H1 (cell line): Measurements from ENCODE around the gene PCDHGA1. TPM values are rescaled to one million over a fixed set of nuclear protein-coding genes. Genes with fewer than 3 reads are reported as not detected.

Source experiments
- CTCF ChIA-PET: fragments of 300-600 bp; sonication (Branson Sonifier 250); formaldehyde crosslinking; loops from one replicate; lab custom pipeline; 2021; ENCODE audit not compliant: partially characterized antibody; lab: Charles Lee
- POLR2A ChIA-PET: fragments of 300-600 bp; sonication (Branson Sonifier 250); formaldehyde crosslinking; loops from one replicate; lab custom pipeline; 2021; ENCODE audit warnings: inconsistent platforms; ENCODE audit not compliant: partially characterized antibody; lab: Charles Lee
- DNase-seq, 2 experiments: peaks; one replicate each; pipeline versions ENCODE4 v3.0.0 to v3.0.0-alpha.2; 2010 to 2022; ENCODE audit warnings: low spot score in 2 of 2, low read depth in 1 of 2, mixed read lengths in 1 of 2
- FAIRE-seq: peaks from 2 replicates; lab custom pipeline; 2011; peaks lifted over from hg19 to GRCh38; lab: Jason Lieb, UNC
- H2AFZ ChIP-seq: 2 replicates; pipeline ENCODE4 v1.8.1; 2012; ENCODE audit warnings: low read length, inconsistent platforms
- H2AK5ac ChIP-seq: 2 replicates; pipeline ENCODE4 v1.6.1; 2013; ENCODE audit warnings: low read depth, low read length
- H2BK120ac ChIP-seq: replicated peaks from 2 replicates; pipeline ENCODE3; 2013; ENCODE audit warnings: low read depth, low read length, inconsistent platforms
- H2BK12ac ChIP-seq: 2 replicates; pipeline ENCODE4 v1.6.1; 2013; ENCODE audit warnings: low read depth, low read length
- H2BK15ac ChIP-seq: 2 replicates; pipeline ENCODE4 v1.6.1; 2013; ENCODE audit warnings: low read length
- H2BK20ac ChIP-seq: 2 replicates; pipeline ENCODE4 v1.6.1; 2013; ENCODE audit warnings: low read length
- H2BK5ac ChIP-seq: 2 replicates; pipeline ENCODE4 v1.6.1; 2013; ENCODE audit warnings: low read depth, low read length
- H3K14ac ChIP-seq: 2 replicates; pipeline ENCODE4 v1.6.1; 2013; ENCODE audit warnings: inconsistent platforms; ENCODE audit not compliant: insufficient read length
- H3K18ac ChIP-seq: 2 replicates; pipeline ENCODE4 v1.6.1; 2013; ENCODE audit warnings: low read length; ENCODE audit errors: extremely low read depth
- H3K23ac ChIP-seq: 2 replicates; pipeline ENCODE4 v1.6.1; 2013; ENCODE audit warnings: inconsistent platforms; ENCODE audit not compliant: insufficient read length
- H3K23me2 ChIP-seq: 2 replicates; pipeline ENCODE4 v1.6.1; 2013; ENCODE audit warnings: low read depth, low read length
- H3K27ac ChIP-seq: 2 replicates; pipeline ENCODE4 v1.6.1; 2011; ENCODE audit warnings: low read depth, low read length, inconsistent platforms
- H3K27me3 ChIP-seq, 4 experiments: replicated peaks in 1 of 4; 1 replicate in 1 of 4; 2 replicates in 3 of 4; pipeline versions ENCODE4 v1.6.1 to v1.8.1; 2011 to 2013; ENCODE audit warnings: low read length in 3 of 4, mild to moderate bottlenecking in 3 of 4, inconsistent platforms in 2 of 4, mixed read lengths in 2 of 4, moderate library complexity in 1 of 4; ENCODE audit not compliant: control insufficient read depth in 3 of 4, insufficient read depth in 3 of 4; ENCODE audit errors: extremely low read depth in 1 of 4
- H3K36me3 ChIP-seq, 4 experiments: 2 replicates each; pipeline versions ENCODE4 v1.6.1 to v1.8.1; 2011 to 2013; ENCODE audit warnings: mild to moderate bottlenecking in 4 of 4, low read length in 3 of 4, moderate library complexity in 2 of 4, control low read depth in 1 of 4, inconsistent platforms in 1 of 4; ENCODE audit not compliant: insufficient read depth in 4 of 4, control insufficient read depth in 2 of 4
- H3K4ac ChIP-seq: replicated peaks from 2 replicates; pipeline ENCODE3; 2013; ENCODE audit warnings: low read length, low read depth, mixed read lengths, inconsistent platforms; ENCODE audit not compliant: insufficient read length
- H3K4me1 ChIP-seq, 4 experiments: replicated peaks in 1 of 4; 1 replicate in 1 of 4; 2 replicates in 3 of 4; pipeline versions ENCODE4 v1.6.1 to v1.8.1; 2011 to 2013; ENCODE audit warnings: low read length in 3 of 4, inconsistent platforms in 2 of 4, mixed read lengths in 1 of 4; ENCODE audit not compliant: insufficient read depth in 4 of 4, control insufficient read depth in 3 of 4
- H3K4me2 ChIP-seq, 2 experiments: 2 replicates each; pipeline versions ENCODE4 v1.6.1 to v1.8.1; 2011 to 2013; ENCODE audit warnings: low read depth in 2 of 2, low read length in 2 of 2, control low read depth in 1 of 2, inconsistent platforms in 1 of 2, mild to moderate bottlenecking in 1 of 2; ENCODE audit not compliant: insufficient read depth in 1 of 2
- H3K4me3 ChIP-seq, 4 experiments: fragments of 200-600, 300-600 bp in 1 of 4; sonication (generic), shearing (Covaris generic), sonication (Bioruptor Twin) in 1 of 4; 2 replicates each; pipeline versions ENCODE4 v1.5.1 to v1.8.1; 2011 to 2016; ENCODE audit warnings: low read length in 4 of 4, low read depth in 3 of 4, control low read depth in 2 of 4, inconsistent platforms in 2 of 4, mild to moderate bottlenecking in 2 of 4, mixed read lengths in 1 of 4, moderate library complexity in 1 of 4; ENCODE audit not compliant: insufficient read depth in 2 of 4; ENCODE audit errors: extremely low read depth in 1 of 4
- H3K56ac ChIP-seq: replicated peaks from 2 replicates; pipeline ENCODE3; 2013; ENCODE audit warnings: low read depth, mild to moderate bottlenecking, mixed read lengths, low read length, inconsistent platforms; ENCODE audit not compliant: insufficient read length
- H3K79me1 ChIP-seq: 2 replicates; pipeline ENCODE4 v1.6.1; 2013; ENCODE audit warnings: low read depth, low read length, control low read depth
- H3K79me2 ChIP-seq, 2 experiments: 2 replicates each; pipeline versions ENCODE4 v1.6.1 to v1.8.1; 2012 to 2013; ENCODE audit warnings: low read length in 2 of 2, mild to moderate bottlenecking in 2 of 2, inconsistent platforms in 1 of 2; ENCODE audit not compliant: insufficient read depth in 2 of 2, control insufficient read depth in 1 of 2
- H3K9ac ChIP-seq, 4 experiments: replicated peaks in 1 of 4; 1 replicate in 1 of 4; 2 replicates in 3 of 4; pipeline versions ENCODE4 v1.6.1 to v1.8.1; 2011 to 2013; ENCODE audit warnings: low read depth in 3 of 4, low read length in 3 of 4, control low read depth in 2 of 4, mild to moderate bottlenecking in 2 of 4, moderate library complexity in 2 of 4, inconsistent platforms in 1 of 4; ENCODE audit errors: extremely low read depth in 1 of 4
- H3K9me3 ChIP-seq, 2 experiments: 2 replicates each; pipeline versions ENCODE4 v1.6.1 to v1.8.1; 2012 to 2013; ENCODE audit warnings: mild to moderate bottlenecking in 2 of 2, moderate library complexity in 2 of 2, control low read depth in 1 of 2, inconsistent platforms in 1 of 2, low read depth in 1 of 2, low read length in 1 of 2, mixed read lengths in 1 of 2; ENCODE audit not compliant: insufficient read depth in 2 of 2
- H4K20me1 ChIP-seq, 2 experiments: replicated peaks in 1 of 2; 2 replicates each; pipeline versions ENCODE3 to v1.8.1; 2011 to 2013; ENCODE audit warnings: inconsistent platforms in 2 of 2, low read length in 2 of 2, mild to moderate bottlenecking in 1 of 2; ENCODE audit not compliant: insufficient read depth in 2 of 2, control insufficient read depth in 1 of 2
- H4K5ac ChIP-seq: 2 replicates; pipeline ENCODE4 v1.6.1; 2013; ENCODE audit warnings: low read length, low read depth, mixed read lengths, inconsistent platforms; ENCODE audit not compliant: insufficient read length
- H4K8ac ChIP-seq: 2 replicates; pipeline ENCODE4 v1.8.0; 2013; ENCODE audit warnings: mild to moderate bottlenecking, moderate library complexity, low read length, inconsistent platforms; ENCODE audit not compliant: insufficient read depth; ENCODE audit errors: extremely low read depth
- H4K91ac ChIP-seq: replicated peaks from 2 replicates; pipeline ENCODE3; 2013; ENCODE audit warnings: low read length, mixed read lengths, inconsistent platforms; ENCODE audit not compliant: insufficient read length
- ASH2L ChIP-seq: fragments of 200-600, 300-600 bp; sonication (generic); IDR thresholded peaks from one replicate; pipeline ENCODE4 v1.7.1; 2017; ENCODE audit warnings: low read length
- BRCA1 ChIP-seq: IDR thresholded peaks from 2 replicates; pipeline ENCODE4 v1.6.1; 2012; ENCODE audit warnings: low read depth, low read length, improper control_type of control experiment
- FOSL1 ChIP-seq: IDR thresholded peaks from 2 replicates; pipeline ENCODE4 v1.6.1; 2011; ENCODE audit warnings: mild to moderate bottlenecking, low read depth, low read length, moderate library complexity; ENCODE audit not compliant: insufficient read depth
- HDAC6 ChIP-seq: IDR thresholded peaks from one replicate; pipeline ENCODE4 v1.7.1; 2012; ENCODE audit warnings: low read depth, mild to moderate bottlenecking, inconsistent platforms, low read length, moderate library complexity
- RAD21 ChIP-seq, 2 experiments: IDR thresholded peaks in 1 of 2; conservative IDR thresholded peaks in 1 of 2; 2 replicates each; pipeline ENCODE4 v1.6.1; 2011; ENCODE audit warnings: low read depth in 2 of 2, low read length in 2 of 2, improper control_type of control experiment in 1 of 2, inconsistent platforms in 1 of 2, mild to moderate bottlenecking in 1 of 2, moderate library complexity in 1 of 2
- TAF7 ChIP-seq: optimal IDR thresholded peaks from 2 replicates; pipeline ENCODE3; 2011; ENCODE audit warnings: low read depth, mild to moderate bottlenecking, inconsistent platforms, low read length, moderate library complexity, borderline replicate concordance
- WGBS, 2 experiments: shearing (Covaris generic) in 1 of 2; methylation state at CpG; one replicate each; pipeline versions ENCODE4 v1.1.6 to v1.1.7; 2013 to 2015; ENCODE audit warnings: low lambda C conversion rate in 2 of 2, mixed read lengths in 2 of 2, inconsistent platforms in 1 of 2, low coverage in 1 of 2, missing lambda C conversion rate in 1 of 2; ENCODE audit not compliant: insufficient replicate concordance in 2 of 2, insufficient coverage in 1 of 2, insufficient read length in 1 of 2; ENCODE audit errors: extremely low coverage in 1 of 2, missing lambda C conversion rate in 1 of 2; 5-methylcytosine and 5-hydroxymethylcytosine counted together
- polyA plus RNA-seq, 7 experiments: library from polyadenylated mRNA; depleted of rRNA in 3 of 7; stranded (reverse) in 5 of 7; unstranded in 2 of 7; fragments of >200 nt in 5 of 7; fragments of 200-250 nt in 2 of 7; gene quantifications; 1 replicate in 5 of 7; 2 replicates in 1 of 7; 4 replicates in 1 of 7; pipeline versions ENCODE4 v1.2.1 to v1.2.3, GENCODE V29; 2011 to 2013; ENCODE audit warnings: missing spikeins in 2 of 7, mixed read lengths in 2 of 7
- total RNA-seq: library from RNA; stranded (reverse); fragmentation: NEBNext Ultra II Directional; extraction: Animal tissue kit (Norgen Biotek cat#: 25700); gene quantifications from 2 replicates; pipeline ENCODE4 v1.2.1, GENCODE V29; 2021

Gene PCDHGA1
- total and polyA plus RNA-seq, 2 of the 8 experiments (the other 6 are each of a cell fraction or from before 2014, with no cell fraction given), result 0.57 to 0.89 TPM

- H4K91ac ChIP-seq, result no peak overlapping the region
- H3K27me3 ChIP-seq, result no peaks in the 10 kb centered on the region
- H4K8ac ChIP-seq, result no peak overlapping the region
- H3K23ac ChIP-seq, result no peak overlapping the region
- 89% methylated on average over 2 of the region's 2 CpGs; no CpG with 5 or more reads in 1 of the 2 experiments for WGBS, 2 experiments
- H3K18ac ChIP-seq, result no peak overlapping the region
- H3K4me2 ChIP-seq, result no peak overlapping the region
- no peaks in the 10 kb centered on the region for H3K9me3 ChIP-seq
- H2BK15ac ChIP-seq, result no peak overlapping the region
- H3K79me2 ChIP-seq, result no peaks in the 10 kb centered on the region
- H2BK12ac ChIP-seq, result 0 out of 2 replicates have a peak overlapping the region, but pooled peaks have one; percentile 17
- 0 out of 8 replicates have a peak, but pooled peaks cover 0 to 3% (median 1%) of the 10 kb centered on the region in 4 experiments for H3K36me3 ChIP-seq
- CTCF ChIA-PET, result interaction anchor here (2.3 to 50.9 kb wide), 6 partner anchors 7 to 90 kb away, joined by 8 to 1236 read pairs (median 264); partner anchors contain the start of genes PCDHGA10, PCDHGA11, PCDHGA9 and PCDHGB6
- FAIRE-seq, result no peak
- no peaks in the 10 kb centered on the region; the same call in 1 of the 2 replicates for H3K23me2 ChIP-seq
- no peak overlapping the region for H4K5ac ChIP-seq
- peaks cover 0 to 10% (median 6%) of the 10 kb centered on the region in 4 experiments; a peak in 6 of 7 replicates for H3K4me1 ChIP-seq
- H2BK5ac ChIP-seq, result no peak overlapping the region
- no peak overlapping the region for H2AFZ ChIP-seq
- TF ChIP-seq FOSL1 (no peak), TAF7 (no peak), BRCA1 (no peak), RAD21 (IDR thresholded peaks at IDR 0.05 in 1 of 2, conservative IDR thresholded peaks at IDR 0.05 in 1 of 2; ENCODE audit: low read depth in 2 of 2, low read length in 2 of 2) (no peak), ASH2L (no peak), HDAC6 (no peak)
- no peak overlapping the region for H3K27ac ChIP-seq
- no peak overlapping the region for H3K9ac ChIP-seq
- no peak overlapping the region for H2BK120ac ChIP-seq
- H2BK20ac ChIP-seq, result no peak overlapping the region
- H4K20me1 ChIP-seq, result no peaks in the 10 kb centered on the region
- H3K4ac ChIP-seq, result peak overlapping the region; percentile 85
- no peak overlapping the region for H2AK5ac ChIP-seq
- peak overlapping the region; percentile 86 for H3K56ac ChIP-seq
- no peak for DNase-seq
- H3K14ac ChIP-seq, result no peak overlapping the region
- no peak overlapping the region for H3K4me3 ChIP-seq
- H3K79me1 ChIP-seq, result no peaks in the 10 kb centered on the region
- POLR2A ChIA-PET, result interaction anchor here (0.9 kb wide), 1 partner anchor 10 kb away, joined by 3 read pairs; no protein-coding TSS in a partner anchor
Measured at GRCh38 chr5:141503681-141504080, 173.4 kb downstream of the PCDHGA1 start.
